Hypothalamus (tissue), 51 donors: ENCODE measurements around the gene SERPINB7.

Experiments
- DNase-seq, 51 donors: peaks; one replicate each; lab custom pipeline; 2025; lab: John Stamatoyannopoulos, UW

Gene SERPINB7

DNA sequence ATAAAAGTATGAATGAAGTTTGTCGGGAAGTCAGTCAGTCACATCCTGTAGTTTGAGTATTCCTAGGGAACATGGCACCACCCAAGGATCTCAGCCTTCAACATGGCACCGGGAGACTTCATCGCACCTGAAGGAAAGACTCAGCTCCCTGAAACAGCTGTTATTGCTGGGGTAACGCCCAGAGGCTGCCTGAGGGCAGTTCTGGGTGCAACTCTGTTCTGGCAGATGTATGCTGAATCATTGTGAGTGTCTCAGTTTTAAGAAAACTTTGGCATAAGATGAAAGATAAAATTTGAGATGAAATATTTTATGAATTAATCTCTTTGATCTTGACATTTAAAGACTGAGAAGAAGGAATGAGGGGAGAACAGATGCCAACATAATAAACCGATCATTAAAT, 62.4 kb downstream of the SERPINB7 start:
- DNase-seq = no peak

DNA sequence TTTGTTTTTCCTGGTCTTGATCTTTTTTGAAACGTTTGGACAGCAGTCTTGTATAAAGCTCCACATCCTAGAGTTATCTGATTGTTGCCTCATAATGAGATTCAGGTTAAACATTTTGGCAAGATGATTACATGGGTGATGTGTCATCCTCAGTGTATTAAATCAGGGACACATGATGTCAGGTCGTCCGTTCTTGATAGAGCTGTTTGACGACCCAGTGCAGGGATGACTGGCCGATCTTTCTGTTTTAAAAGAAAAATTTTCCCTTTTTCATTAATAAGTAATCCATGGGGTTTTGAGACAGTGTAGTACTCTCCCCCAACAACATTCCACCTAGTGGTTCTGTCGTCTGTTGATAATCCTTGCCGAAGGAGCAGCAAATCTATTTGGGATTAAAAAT, 67.8 kb downstream of the SERPINB7 start:
- DNase-seq = no peak

DNA sequence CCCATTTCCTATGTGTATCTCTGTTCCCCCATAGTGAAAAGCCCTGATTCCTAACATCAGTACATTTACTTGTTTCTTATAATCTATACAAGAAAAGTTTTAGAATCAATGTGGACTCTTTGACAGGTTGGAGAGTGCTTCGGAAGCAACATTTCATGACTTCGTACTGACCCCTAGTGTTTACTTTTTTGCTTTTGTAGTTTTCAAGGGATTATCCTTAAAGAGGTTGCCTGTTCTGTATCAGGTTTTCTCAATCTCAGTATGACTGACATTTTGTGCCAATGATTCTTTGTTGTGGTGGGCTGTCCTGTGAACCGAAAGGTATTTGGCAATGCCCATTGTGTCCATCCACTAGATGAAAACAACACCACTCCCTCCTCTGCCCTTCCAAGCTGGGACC, 69.0 kb downstream of the SERPINB7 start:
- DNase-seq = no peak

DNA sequence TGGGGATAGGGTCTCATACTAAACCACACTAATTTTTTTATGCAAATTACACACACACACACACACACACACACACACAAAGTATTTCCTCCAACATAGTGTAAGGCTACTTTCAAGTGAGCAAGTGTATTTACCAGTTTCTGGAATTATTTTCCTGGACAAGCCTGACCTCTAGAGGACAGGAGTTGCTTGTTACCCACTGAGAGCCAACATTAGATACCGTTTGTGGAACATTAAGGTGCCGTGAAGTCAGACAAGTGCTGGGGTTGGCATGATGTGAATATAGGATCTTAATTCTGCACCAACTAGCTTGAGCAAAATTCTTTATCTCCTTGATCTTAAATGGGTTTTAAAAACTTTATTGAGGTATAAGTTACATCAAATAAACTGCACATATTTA, 72.9 kb downstream of the SERPINB7 start:
- peak in 2 of 51 donors; percentile 3 for DNase-seq

DNA sequence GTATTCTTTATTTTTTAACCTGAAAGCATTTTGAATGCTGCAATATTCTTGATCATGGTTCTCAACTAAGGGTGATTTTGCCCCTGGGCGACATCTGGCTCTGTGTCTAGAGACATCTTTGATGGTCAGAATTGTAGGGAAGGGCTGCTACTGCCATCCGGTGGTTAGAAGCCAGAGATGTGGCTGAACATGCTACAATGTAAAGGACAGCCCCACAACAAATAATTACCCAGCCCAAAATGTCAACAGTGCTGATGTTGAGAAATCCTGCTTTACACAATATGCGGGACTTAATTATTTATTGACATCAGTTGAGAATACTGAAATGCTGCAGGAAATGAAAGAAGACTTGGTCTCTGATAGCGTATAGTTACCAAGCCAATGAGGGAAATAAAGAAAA, 74.8 kb downstream of the SERPINB7 start:
- peak in 8 of 51 donors; percentile 2 to 13 (median 4) for DNase-seq

DNA sequence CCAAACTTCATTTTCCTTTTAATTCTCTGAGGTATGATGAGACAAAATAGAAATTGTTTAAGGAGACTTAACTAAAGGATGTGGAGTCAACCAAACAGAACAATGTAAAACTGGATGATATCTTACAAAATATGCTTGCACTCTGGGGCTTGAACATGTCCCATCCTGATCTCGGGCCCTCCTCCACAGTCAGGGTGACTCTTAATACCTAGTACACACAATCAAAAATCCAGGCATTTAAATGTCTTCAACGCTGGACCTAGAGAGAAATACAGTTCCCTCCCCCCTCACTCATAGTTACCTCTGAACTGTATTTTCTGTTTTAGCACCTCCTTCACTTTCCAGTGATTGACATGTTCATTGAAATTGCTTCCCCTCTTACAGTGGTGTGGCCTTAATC, 75.4 kb downstream of the SERPINB7 start:
- DNase-seq = no peak
